OCI-M2 (cell line): ENCODE results near the gene HEPN1.
"Not testable (repeated sequence)": the region's sequence is repeated elsewhere in the genome, so short reads cannot be mapped to it uniquely, and the experiment has no call there.

Source experiments
- DNase-seq: peaks from one replicate; lab custom pipeline; 2025; ENCODE audit not compliant: unreplicated experiment; lab: John Stamatoyannopoulos, UW

HEPN1 gene

DNA sequence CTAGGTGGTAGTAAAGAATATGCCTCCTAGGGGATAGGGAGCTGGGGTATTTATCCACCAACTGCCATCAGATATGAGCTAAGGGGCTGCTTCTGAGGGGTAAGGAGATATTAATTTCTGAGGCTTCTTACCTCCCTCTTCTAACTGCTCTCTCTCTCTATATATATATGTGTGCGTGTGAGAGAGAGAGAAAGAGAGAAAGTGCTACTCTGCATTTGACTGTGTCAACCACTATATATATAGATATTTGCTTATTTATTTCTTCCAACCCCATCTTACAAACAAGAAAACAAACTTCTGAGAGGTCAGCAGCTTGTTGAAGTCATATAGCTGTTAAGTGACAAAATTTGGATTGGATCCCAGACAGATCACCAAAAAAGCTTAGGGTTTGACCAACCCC is 22.7 kb downstream of the HEPN1 start:
- DNase-seq, result no peak

DNA sequence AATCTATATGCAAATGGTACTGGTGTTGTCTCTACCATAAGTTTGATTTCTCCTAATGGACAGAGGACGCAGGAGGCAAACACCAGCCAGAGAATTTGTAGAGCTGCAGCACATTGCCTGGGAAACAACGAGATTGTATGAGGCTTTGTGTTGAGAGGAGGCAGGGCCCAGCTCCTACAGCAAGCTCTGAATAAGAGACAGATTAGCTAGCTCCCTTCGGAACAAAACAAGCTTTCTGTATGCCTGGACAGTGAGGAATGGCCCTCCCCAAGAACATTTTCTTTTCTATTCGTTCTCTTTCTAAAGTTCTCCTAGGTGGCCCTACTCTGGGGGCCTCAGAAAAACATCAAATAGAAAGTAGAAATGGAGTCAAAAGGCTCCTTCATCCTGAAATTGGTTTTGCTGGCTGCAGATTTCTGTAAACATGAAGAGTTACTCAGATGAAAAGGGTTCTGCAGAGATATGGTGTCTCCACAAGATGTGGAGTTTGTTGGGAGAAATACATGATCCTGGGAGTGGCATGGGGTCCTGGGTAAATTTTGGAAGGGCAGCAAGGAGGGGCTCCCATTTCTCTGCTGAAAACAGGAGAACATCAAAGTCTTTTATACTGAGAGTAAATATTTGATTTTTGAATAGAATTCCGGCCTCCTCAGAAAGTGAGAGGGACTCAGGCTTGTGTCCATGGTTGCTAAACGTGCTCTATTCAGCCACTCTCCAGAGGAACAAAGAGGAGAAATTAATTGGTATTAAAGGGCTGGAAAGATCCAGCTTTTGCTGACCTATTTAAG is 23.6 kb downstream of the HEPN1 start:
- no peak for DNase-seq

GRCh38 chr11:124943254-124943616 is 24.2 kb downstream of the HEPN1 start:
- DNase-seq, result no peak

GRCh38 chr11:124943741-124944140 is 24.7 kb downstream of the HEPN1 start:
- DNase-seq, result no peak

GRCh38 chr11:124944565-124944964 is 25.5 kb downstream of the HEPN1 start:
- DNase-seq, result no peak

- no peak for DNase-seq
Observed at GRCh38 chr11:124945826-124946225, 26.8 kb downstream of the HEPN1 start.

DNA sequence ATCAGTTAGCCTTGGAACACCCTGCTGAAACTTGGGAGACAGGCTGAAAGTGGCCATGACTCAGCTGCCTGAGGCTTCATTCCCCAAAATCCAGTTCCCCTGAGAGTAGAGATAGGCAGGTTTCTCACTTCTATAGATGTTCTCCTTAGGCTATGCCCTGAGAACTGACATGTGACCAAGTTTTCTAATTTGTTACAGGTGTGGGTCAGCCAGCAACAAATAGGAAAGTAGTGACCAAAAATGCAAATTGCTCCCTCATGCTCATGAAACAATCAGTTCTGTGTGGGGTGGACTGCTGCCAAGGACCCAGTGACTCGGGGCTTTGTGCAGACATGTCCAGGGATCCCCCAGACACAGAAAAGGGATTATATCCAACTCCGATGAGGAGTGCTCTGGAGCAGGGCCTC is 27.7 kb downstream of the HEPN1 start:
- DNase-seq, result no peak

DNA sequence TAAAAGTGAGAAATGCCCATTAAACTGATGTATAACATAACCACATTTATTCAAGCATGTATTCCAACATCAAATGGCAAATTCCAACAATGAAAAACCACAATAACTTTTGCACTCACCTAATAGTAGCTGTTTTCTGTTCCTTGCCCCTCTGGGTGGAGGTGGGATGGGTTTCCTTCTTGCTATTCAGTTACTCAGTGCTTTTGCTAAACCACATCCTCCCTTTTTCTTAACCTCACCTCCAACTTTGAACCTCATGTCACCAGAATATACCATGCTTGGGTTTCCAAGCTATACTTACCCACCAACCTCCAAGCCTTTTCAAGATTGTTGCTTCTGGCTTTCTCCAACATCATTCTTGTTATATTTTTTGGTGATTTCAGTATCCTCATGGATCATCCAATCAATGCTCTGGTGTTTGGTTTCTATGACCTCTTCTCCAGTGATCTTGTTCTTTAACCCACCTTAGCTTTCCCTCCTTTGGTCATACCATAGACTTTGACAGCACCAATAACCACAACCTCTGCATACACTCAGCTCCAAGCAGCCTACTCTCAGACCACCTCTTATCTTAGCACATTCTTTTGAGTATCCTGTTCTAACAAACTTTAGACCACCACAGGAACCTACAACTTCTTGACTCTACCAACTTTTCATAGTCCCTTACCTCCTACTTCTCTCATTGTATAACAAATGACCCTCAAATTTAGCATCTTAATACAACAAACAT is 31.7 kb downstream of the HEPN1 start:
- no peak for DNase-seq

DNA sequence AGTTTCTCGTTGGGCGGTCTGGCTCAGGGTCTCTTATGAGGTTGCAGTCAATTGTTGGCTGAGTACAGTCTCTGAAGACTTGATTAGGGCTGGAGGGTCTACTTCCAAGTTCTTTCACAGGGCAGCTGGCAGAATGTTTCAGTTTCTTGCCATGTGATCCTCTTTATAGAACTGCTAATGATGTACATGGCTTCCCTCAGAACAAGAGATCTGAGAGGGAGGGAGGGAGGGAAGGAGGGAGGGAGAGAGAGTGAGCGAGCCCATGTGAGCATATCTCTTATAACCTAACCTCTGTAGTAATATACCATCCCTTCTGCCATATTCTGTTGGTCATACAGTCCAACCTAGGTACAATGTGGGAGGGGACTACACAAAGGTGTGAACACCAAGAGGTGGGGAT is 32.3 kb downstream of the HEPN1 start:
- no peak for DNase-seq

DNA sequence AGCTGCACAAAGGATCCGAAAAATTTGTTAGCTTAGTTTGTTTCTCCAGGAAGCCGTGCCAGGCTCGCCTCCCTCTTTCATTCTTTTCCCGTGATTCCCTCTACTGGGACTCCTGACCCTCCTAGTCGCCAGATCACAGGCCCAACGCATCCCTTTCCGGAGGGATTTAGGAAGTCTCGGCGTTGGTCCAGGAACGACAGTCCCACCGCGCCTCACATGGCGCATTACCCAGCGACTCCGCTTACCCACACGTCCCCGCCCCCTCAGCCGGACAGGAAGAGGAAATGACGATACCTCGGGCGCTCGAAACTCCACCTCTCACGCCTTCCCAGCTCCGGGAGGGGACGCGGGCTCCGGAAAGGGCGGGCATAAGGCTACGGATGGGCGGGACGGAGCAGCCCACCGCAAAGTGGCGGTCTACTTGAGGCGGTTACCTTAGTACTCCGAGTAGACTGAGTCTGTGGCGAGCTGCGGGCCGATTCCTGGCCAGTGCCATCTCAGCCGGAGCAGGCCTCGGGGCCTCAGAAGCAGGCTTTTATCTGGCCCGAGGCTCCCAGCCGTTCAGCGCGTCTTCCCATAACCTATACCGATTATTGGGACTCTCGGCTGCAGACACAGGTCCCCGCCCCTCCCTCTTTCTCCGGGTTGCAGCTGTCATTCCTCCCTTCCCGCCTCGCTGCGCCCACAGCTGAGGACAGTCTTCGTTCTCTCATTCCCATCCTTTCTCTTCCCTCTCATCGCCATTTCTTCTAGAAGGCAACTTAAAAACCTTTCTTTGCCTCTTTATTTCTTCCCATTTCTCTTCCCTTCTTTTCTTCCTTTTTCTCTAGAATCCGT is 34.9 kb downstream of the HEPN1 start, which contains the start of gene CCDC15:
Gene CCDC15, plus strand, starts transcription at position 450 of the 837 bp plus-strand sequence. CDS start 531 bp downstream, outside the sequence.
- peak; percentile 16 for DNase-seq

DNA sequence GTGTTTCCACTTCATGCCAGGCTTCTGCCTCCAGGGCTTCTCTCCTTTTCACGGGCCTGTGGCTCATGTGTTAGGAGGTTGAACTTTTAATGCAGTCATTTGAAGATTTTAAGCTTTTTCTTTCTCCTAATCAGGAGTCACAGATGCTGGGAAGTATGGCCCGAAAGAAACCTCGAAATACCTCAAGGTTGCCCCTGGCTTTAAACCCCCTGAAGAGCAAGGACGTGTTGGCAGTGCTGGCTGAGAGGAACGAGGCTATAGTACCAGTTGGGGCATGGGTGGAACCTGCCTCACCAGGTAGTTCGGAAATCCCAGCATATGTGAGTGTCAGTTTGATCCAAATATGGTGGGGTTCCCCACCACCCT is 35.5 kb downstream of the HEPN1 start:
- DNase-seq, result no peak

DNA sequence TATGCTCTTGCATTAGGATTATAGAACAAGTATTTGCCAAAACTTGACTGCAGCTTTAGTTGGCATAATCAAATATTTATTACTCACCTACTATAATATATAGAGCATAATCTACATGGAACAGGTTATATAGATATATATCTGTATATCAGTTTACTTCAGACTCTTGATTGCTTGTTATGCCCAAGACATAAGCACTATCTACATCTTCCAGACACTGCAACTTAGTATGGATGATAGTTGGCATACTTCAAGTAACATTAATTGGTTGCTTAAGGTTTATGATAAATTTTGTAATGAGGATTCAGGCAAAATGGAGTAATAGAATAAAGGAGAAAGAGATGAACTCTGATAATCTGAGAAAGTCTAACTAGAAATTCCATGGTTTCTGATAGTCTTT is 36.0 kb downstream of the HEPN1 start:
- no peak for DNase-seq

DNA sequence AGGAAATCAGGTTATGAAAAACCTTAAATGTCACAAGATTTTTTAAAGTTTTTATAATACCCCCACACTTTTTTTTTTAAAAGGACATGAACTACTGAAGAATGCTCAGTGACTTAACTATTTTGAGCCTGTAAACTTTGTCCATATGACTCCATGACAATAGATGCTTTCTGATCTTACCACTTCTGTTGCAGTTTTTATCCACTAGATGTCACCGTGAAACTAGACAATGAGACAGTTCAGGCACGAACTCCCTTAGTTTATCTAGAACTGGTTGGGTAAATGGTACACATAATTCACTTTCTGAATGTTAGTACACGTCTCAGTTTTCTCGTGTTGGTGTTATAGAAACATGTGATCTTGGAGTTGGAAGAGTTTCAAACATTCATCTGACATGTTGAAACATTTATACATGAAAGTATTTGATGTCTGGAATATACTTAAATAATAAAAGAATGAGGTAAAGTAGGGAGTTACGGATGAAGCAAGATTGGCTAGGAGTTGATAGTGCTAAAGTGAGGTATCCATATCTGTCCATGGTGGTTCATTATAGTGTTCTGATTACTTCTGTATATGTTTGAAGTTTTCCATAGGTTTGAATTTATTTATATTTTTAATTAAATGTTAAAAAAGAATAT is 43.0 kb downstream of the HEPN1 start:
- DNase-seq, result no peak

- not testable (repeated sequence) for DNase-seq
Observed at GRCh38 chr11:124968197-124968596, 49.1 kb downstream of the HEPN1 start.
